GM23338 (cell line): ENCODE results near the gene NRP2. TPM values are rescaled to one million over a fixed set of nuclear protein-coding genes. Genes with fewer than 3 reads are reported as not detected.

ENCODE experiments used
- ATAC-seq: fragments of 200-7000 bp; cut with Tn5 transposase; 3 replicates; pipeline ENCODE4 v1.9.1; 2020
- DNase-seq: peaks from one replicate; pipeline ENCODE4 v3.0.0-alpha.2; 2015; ENCODE audit warnings: low spot score
- H2AFZ ChIP-seq: fragments of 200-600 bp; sonication (generic); 2 replicates; pipeline ENCODE4 v1.8.0; 2016; ENCODE audit warnings: antibody characterized with exemption, mild to moderate bottlenecking, moderate library complexity
- H3F3A ChIP-seq: fragments of 200-600 bp; sonication (generic); replicated peaks from 2 replicates; pipeline ENCODE4 v1.8.0; 2017; ENCODE audit warnings: antibody characterized with exemption, mixed run types, low read depth
- H3K27ac ChIP-seq: fragments of 200-600 bp; sonication (generic); 2 replicates; pipeline ENCODE4 v1.6.1; 2016; ENCODE audit warnings: low read depth
- H3K27me3 ChIP-seq: fragments of 200-600 bp; sonication (generic); 2 replicates; pipeline ENCODE4 v1.8.0; 2016; ENCODE audit warnings: mild to moderate bottlenecking, mixed run types, moderate library complexity; ENCODE audit not compliant: insufficient read depth
- H3K36me3 ChIP-seq: fragments of 200-600 bp; sonication (generic); 2 replicates; pipeline ENCODE4 v1.8.0; 2016; ENCODE audit warnings: mild to moderate bottlenecking; ENCODE audit not compliant: insufficient read depth
- H3K4me1 ChIP-seq: fragments of 200-600 bp; sonication (generic); 2 replicates; pipeline ENCODE4 v1.8.0; 2016; ENCODE audit warnings: mild to moderate bottlenecking, moderate library complexity; ENCODE audit not compliant: insufficient read depth
- H3K4me2 ChIP-seq: fragments of 200-600 bp; sonication (generic); 2 replicates; pipeline ENCODE4 v1.7.1; 2017; ENCODE audit warnings: mixed run types
- H3K4me3 ChIP-seq: fragments of 200-600 bp; sonication (generic); 2 replicates; pipeline ENCODE4 v1.6.1; 2016; ENCODE audit warnings: mixed run types
- H3K79me2 ChIP-seq: fragments of 200-600 bp; sonication (generic); replicated peaks from 2 replicates; pipeline ENCODE4 v1.8.0; 2017; ENCODE audit warnings: mild to moderate bottlenecking; ENCODE audit not compliant: insufficient read depth
- H3K9me2 ChIP-seq: fragments of 200-600 bp; sonication (generic); 2 replicates; pipeline ENCODE4 v1.8.0; 2017; ENCODE audit not compliant: insufficient read depth
- H4K20me1 ChIP-seq: fragments of 200-600 bp; sonication (generic); replicated peaks from 2 replicates; pipeline ENCODE4 v1.8.0; 2017; ENCODE audit warnings: mild to moderate bottlenecking; ENCODE audit not compliant: insufficient read depth
- H3K27ac Mint-ChIP-seq: 2 replicates; pipeline ENCODE4 v1.8.0; 2020; ENCODE audit warnings: inconsistent platforms, mild to moderate bottlenecking, moderate library complexity, mixed read lengths
- H3K27me3 Mint-ChIP-seq: 3 replicates; pipeline ENCODE4 v1.8.0; 2022; ENCODE audit warnings: low read depth, mild to moderate bottlenecking, moderate library complexity, mixed read lengths, inconsistent platforms; ENCODE audit not compliant: insufficient read depth, poor library complexity
- H3K36me3 Mint-ChIP-seq: 3 replicates; pipeline ENCODE4 v1.8.0; 2021; ENCODE audit warnings: low read depth, mild to moderate bottlenecking, inconsistent platforms, moderate library complexity, mixed read lengths
- H3K4me1 Mint-ChIP-seq: 3 replicates; pipeline ENCODE4 v1.8.0; 2020; ENCODE audit warnings: mild to moderate bottlenecking, inconsistent platforms, mixed read lengths
- H3K4me3 Mint-ChIP-seq: 3 replicates; pipeline ENCODE4 v1.8.0; 2021; ENCODE audit warnings: moderate library complexity, mild to moderate bottlenecking, inconsistent platforms, mixed read lengths
- H3K9me3 Mint-ChIP-seq: 3 replicates; pipeline ENCODE4 v1.8.0; 2020; ENCODE audit warnings: moderate library complexity, mild to moderate bottlenecking, inconsistent platforms, mixed read lengths
- EZH2phosphoT487 ChIP-seq: fragments of 200-600 bp; sonication (generic); IDR thresholded peaks from one replicate; pipeline ENCODE4 v1.8.1; 2018; ENCODE audit warnings: antibody characterized with exemption; ENCODE audit not compliant: unreplicated experiment
- JUNB ChIP-seq: IDR thresholded peaks from one replicate; pipeline ENCODE4 v1.6.1; 2016; ENCODE audit warnings: antibody characterized with exemption; ENCODE audit not compliant: unreplicated experiment
- NANOG ChIP-seq: IDR thresholded peaks from 2 replicates; pipeline ENCODE4 v1.6.1; 2016; ENCODE audit warnings: antibody characterized with exemption, borderline replicate concordance
- STAT1 ChIP-seq: IDR thresholded peaks from one replicate; pipeline ENCODE4 v1.6.1; 2016; ENCODE audit warnings: antibody characterized with exemption; ENCODE audit not compliant: unreplicated experiment
- ZNF114 ChIP-seq: fragments of 250-450 bp; sonication (Bioruptor Pico); IDR thresholded peaks from 2 replicates; pipeline ENCODE4 v1.5.0; 2020; ENCODE audit warnings: mild to moderate bottlenecking, moderate library complexity
- ZNF331 ChIP-seq: fragments of 250-450 bp; sonication (Bioruptor Pico); IDR thresholded peaks from 2 replicates; pipeline ENCODE4 v1.5.0; 2020; ENCODE audit warnings: low read depth, mild to moderate bottlenecking, moderate library complexity
- polyA plus RNA-seq: library from polyadenylated mRNA; unstranded; fragments of >200 nt; fragmentation: Nextera tagmentation; extraction: Ambion mirVana; gene quantifications from 2 replicates; pipeline ENCODE4 v1.2.1, GENCODE V29; 2016
- total RNA-seq: library from RNA; depleted of rRNA; stranded (reverse); fragments of >200 nt; shearing (Covaris generic); gene quantifications from 2 replicates; pipeline ENCODE4 v1.2.3, GENCODE V29; 2014
- TF ChIP-seq, protein P1 (sequence below), 2 experiments: fragments of 200-600 bp in 1 of 2; sonication (generic) in 1 of 2; conservative IDR thresholded peaks; 2 replicates each; pipeline versions ENCODE4 v1.5.1 to v1.6.1; 2016 to 2017; ENCODE audit warnings: antibody characterized with exemption in 2 of 2, low read depth in 2 of 2, mild to moderate bottlenecking in 2 of 2, moderate library complexity in 1 of 2
- TF ChIP-seq, protein P2 (sequence below): fragments of 250-450 bp; sonication (Bioruptor Pico); IDR thresholded peaks from 2 replicates; pipeline ENCODE4 v1.5.0; 2020; ENCODE audit warnings: mild to moderate bottlenecking, moderate library complexity
- TF ChIP-seq, protein P3 (sequence below): IDR thresholded peaks from 2 replicates; pipeline ENCODE4 v1.6.1; 2016; ENCODE audit warnings: antibody characterized with exemption

The NRP2 gene
- total and polyA plus RNA-seq, 2 experiments from 2014 or later, result 18.4 to 22.0 TPM

DNA sequence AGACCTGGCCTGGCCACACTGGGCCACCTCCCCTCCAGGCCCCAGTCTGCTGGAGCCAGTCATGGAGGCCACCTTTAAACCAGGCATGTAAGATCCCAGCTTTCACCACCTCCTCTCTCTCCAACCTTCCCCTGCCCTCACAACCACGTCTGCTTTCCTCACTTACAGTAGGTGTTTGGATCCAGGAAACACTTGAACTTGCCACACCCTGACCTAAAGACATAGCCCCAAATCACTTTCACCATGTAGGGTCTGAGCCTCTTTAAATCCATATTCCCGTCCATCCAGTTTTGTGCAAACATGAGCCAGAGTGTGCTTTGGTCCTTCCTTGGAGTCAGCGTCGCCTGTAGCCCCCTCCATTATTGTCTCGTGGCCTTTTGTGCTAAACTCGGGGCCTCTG is 66.8 kb downstream of the NRP2 start (continued):
- TF ChIP-seq, protein P1, sequence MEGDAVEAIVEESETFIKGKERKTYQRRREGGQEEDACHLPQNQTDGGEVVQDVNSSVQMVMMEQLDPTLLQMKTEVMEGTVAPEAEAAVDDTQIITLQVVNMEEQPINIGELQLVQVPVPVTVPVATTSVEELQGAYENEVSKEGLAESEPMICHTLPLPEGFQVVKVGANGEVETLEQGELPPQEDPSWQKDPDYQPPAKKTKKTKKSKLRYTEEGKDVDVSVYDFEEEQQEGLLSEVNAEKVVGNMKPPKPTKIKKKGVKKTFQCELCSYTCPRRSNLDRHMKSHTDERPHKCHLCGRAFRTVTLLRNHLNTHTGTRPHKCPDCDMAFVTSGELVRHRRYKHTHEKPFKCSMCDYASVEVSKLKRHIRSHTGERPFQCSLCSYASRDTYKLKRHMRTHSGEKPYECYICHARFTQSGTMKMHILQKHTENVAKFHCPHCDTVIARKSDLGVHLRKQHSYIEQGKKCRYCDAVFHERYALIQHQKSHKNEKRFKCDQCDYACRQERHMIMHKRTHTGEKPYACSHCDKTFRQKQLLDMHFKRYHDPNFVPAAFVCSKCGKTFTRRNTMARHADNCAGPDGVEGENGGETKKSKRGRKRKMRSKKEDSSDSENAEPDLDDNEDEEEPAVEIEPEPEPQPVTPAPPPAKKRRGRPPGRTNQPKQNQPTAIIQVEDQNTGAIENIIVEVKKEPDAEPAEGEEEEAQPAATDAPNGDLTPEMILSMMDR (conservative IDR thresholded peaks at IDR 0.05; ENCODE audit: low read depth in 2 of 2), result no peak
- TF ChIP-seq ZNF331 (CRISPR knock-in tag), result no peak
- no peak for TF ChIP-seq ZNF114 (CRISPR knock-in tag)
- no peak for TF ChIP-seq JUNB
- no peak for TF ChIP-seq STAT1
- TF ChIP-seq, protein P2, sequence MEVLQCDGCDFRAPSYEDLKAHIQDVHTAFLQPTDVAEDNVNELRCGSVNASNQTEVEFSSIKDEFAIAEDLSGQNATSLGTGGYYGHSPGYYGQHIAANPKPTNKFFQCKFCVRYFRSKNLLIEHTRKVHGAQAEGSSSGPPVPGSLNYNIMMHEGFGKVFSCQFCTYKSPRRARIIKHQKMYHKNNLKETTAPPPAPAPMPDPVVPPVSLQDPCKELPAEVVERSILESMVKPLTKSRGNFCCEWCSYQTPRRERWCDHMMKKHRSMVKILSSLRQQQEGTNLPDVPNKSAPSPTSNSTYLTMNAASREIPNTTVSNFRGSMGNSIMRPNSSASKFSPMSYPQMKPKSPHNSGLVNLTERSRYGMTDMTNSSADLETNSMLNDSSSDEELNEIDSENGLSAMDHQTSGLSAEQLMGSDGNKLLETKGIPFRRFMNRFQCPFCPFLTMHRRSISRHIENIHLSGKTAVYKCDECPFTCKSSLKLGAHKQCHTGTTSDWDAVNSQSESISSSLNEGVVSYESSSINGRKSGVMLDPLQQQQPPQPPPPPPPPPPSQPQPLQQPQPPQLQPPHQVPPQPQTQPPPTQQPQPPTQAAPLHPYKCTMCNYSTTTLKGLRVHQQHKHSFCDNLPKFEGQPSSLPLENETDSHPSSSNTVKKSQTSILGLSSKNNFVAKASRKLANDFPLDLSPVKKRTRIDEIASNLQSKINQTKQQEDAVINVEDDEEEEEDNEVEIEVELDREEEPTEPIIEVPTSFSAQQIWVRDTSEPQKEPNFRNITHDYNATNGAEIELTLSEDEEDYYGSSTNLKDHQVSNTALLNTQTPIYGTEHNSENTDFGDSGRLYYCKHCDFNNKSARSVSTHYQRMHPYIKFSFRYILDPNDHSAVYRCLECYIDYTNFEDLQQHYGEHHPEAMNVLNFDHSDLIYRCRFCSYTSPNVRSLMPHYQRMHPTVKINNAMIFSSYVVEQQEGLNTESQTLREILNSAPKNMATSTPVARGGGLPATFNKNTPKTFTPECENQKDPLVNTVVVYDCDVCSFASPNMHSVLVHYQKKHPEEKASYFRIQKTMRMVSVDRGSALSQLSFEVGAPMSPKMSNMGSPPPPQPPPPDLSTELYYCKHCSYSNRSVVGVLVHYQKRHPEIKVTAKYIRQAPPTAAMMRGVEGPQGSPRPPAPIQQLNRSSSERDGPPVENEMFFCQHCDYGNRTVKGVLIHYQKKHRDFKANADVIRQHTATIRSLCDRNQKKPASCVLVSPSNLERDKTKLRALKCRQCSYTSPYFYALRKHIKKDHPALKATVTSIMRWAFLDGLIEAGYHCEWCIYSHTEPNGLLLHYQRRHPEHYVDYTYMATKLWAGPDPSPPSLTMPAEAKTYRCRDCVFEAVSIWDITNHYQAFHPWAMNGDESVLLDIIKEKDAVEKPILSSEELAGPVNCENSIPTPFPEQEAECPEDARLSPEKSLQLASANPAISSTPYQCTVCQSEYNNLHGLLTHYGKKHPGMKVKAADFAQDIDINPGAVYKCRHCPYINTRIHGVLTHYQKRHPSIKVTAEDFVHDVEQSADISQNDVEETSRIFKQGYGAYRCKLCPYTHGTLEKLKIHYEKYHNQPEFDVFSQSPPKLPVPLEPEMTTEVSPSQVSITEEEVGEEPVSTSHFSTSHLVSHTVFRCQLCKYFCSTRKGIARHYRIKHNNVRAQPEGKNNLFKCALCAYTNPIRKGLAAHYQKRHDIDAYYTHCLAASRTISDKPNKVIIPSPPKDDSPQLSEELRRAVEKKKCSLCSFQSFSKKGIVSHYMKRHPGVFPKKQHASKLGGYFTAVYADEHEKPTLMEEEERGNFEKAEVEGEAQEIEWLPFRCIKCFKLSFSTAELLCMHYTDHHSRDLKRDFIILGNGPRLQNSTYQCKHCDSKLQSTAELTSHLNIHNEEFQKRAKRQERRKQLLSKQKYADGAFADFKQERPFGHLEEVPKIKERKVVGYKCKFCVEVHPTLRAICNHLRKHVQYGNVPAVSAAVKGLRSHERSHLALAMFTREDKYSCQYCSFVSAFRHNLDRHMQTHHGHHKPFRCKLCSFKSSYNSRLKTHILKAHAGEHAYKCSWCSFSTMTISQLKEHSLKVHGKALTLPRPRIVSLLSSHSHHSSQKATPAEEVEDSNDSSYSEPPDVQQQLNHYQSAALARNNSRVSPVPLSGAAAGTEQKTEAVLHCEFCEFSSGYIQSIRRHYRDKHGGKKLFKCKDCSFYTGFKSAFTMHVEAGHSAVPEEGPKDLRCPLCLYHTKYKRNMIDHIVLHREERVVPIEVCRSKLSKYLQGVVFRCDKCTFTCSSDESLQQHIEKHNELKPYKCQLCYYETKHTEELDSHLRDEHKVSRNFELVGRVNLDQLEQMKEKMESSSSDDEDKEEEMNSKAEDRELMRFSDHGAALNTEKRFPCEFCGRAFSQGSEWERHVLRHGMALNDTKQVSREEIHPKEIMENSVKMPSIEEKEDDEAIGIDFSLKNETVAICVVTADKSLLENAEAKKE (CRISPR knock-in tag), result no peak
- TF ChIP-seq NANOG, result no peak
- no peak for TF ChIP-seq EZH2phosphoT487

DNA sequence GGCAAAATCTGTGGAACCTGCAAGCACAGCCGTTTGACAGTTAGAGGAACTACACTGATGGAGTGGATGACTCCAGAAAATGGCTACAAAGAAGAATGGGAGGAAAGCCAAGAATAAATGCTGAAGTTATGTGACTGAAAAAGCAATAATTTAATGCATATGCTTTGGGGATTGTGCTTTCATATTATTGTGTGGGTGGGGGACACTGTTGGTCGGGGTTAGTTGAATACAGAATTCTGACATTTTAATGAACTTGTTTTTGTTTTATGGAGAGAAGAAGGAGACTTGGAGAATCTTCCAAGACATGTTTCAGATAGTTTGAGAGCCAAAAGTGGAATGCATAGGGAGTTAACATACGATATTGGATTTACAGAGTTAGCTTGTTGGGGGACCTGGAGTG is 68.5 kb downstream of the NRP2 start:
- H4K20me1 ChIP-seq, result no peaks in the 10 kb centered on the region
- no peak overlapping the region for H3K27ac ChIP-seq
- no peak for DNase-seq
- H3K79me2 ChIP-seq, result no peaks in the 10 kb centered on the region
- no peaks in the 10 kb centered on the region for H3K27me3 Mint-ChIP-seq
- no peak overlapping the region for H3K4me3 Mint-ChIP-seq
- peaks cover 36% of the 10 kb centered on the region for H3K4me1 Mint-ChIP-seq
- H3K4me3 ChIP-seq, result no peak overlapping the region
- peaks cover 14% of the 10 kb centered on the region for H3K9me2 ChIP-seq
- H3K9me3 Mint-ChIP-seq, result no peaks in the 10 kb centered on the region
- H2AFZ ChIP-seq, result no peak overlapping the region
- H3K27ac Mint-ChIP-seq, result no peak overlapping the region; the same call in 1 of the 2 replicates
- no peak overlapping the region for H3K4me2 ChIP-seq
- H3K36me3 Mint-ChIP-seq, result peaks cover 29% of the 10 kb centered on the region
- H3K4me1 ChIP-seq, result peaks cover 15% of the 10 kb centered on the region
- H3K27me3 ChIP-seq, result no peaks in the 10 kb centered on the region
- no peaks in the 10 kb centered on the region for H3F3A ChIP-seq
- no peaks in the 10 kb centered on the region; the same call in 1 of the 2 replicates for H3K36me3 ChIP-seq
- ATAC-seq, result no peak
- TF ChIP-seq, protein P3, sequence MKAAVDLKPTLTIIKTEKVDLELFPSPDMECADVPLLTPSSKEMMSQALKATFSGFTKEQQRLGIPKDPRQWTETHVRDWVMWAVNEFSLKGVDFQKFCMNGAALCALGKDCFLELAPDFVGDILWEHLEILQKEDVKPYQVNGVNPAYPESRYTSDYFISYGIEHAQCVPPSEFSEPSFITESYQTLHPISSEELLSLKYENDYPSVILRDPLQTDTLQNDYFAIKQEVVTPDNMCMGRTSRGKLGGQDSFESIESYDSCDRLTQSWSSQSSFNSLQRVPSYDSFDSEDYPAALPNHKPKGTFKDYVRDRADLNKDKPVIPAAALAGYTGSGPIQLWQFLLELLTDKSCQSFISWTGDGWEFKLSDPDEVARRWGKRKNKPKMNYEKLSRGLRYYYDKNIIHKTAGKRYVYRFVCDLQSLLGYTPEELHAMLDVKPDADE, result no peak
